Activated CD4-positive, alpha-beta T cell treated with anti-CD3 and anti-CD28 coated beads, Interleukin-2, amount 10 ng/mL, durations not matched to agents 24 days and 14 days (primary cell): Measurements from ENCODE around the gene TIMP1. TPM values are rescaled to one million over a fixed set of nuclear protein-coding genes. Genes with fewer than 3 reads are reported as not detected.
A peak's percentile ranks its signal among the peaks of the same experiment; 100 is the strongest.

ENCODE experiments used
- DNase-seq: peaks from one replicate; pipeline ENCODE4 v3.0.0; 2022
- H3K27ac Mint-ChIP-seq: one replicate; pipeline ENCODE4 v1.8.0; 2022; ENCODE audit warnings: mild to moderate bottlenecking, mixed read lengths
- H3K27me3 Mint-ChIP-seq: one replicate; pipeline ENCODE4 v1.8.0; 2022; ENCODE audit warnings: mixed read lengths
- H3K36me3 Mint-ChIP-seq: one replicate; pipeline ENCODE4 v1.8.0; 2022; ENCODE audit warnings: low read depth, mild to moderate bottlenecking, mixed read lengths
- H3K4me1 Mint-ChIP-seq: one replicate; pipeline ENCODE4 v1.8.0; 2021; ENCODE audit warnings: mixed read lengths
- H3K4me3 Mint-ChIP-seq: one replicate; pipeline ENCODE4 v1.8.0; 2022; ENCODE audit warnings: mild to moderate bottlenecking, moderate library complexity, mixed read lengths
- H3K9me3 Mint-ChIP-seq: one replicate; pipeline ENCODE4 v1.8.0; 2021; ENCODE audit warnings: mixed read lengths
- intact Hi-C: fragments of 100-400 bp; cut with micrococcal nuclease; formaldehyde crosslinking; loops from one replicate; pipeline ENCODE4 v1.15.1; 2023
- total RNA-seq: library from RNA; stranded (reverse); gene quantifications from 2 replicates; pipeline ENCODE4 v1.2.3, GENCODE V29; 2022

The TIMP1 gene
- total RNA-seq, 1 donor from 2014 or later, result 65.2 TPM

DNA sequence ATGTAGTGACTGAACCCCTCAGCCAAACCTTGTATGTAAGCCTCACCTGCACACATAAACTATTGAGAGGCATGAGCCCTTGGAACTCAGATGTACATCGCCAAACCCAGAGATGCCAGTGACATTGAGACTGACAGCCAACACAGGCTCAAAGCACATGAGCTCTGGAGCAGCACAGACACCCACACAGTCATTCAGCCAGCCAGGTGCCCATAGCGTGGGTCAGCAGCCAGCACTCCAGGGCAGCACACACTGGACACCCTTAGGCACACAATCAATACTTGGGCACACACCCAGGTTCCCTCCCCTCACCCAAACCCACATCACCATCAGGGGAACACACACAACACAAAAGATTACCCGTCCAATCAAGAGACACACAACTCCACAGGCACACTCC, 4.3 kb upstream of the TIMP1 start:
- Mint-ChIP-seq H3K9me3 (no peaks in the 10 kb centered on the region), H3K36me3 (peaks cover 4% of the 10 kb centered on the region), H3K4me3 (no peak overlapping the region), H3K4me1 (peaks cover 32% of the 10 kb centered on the region), H3K27me3 (peaks cover 2% of the 10 kb centered on the region), H3K27ac (peak overlapping the region; percentile 48)
- no peak for DNase-seq
- intact Hi-C loops, result no loop called here

DNA sequence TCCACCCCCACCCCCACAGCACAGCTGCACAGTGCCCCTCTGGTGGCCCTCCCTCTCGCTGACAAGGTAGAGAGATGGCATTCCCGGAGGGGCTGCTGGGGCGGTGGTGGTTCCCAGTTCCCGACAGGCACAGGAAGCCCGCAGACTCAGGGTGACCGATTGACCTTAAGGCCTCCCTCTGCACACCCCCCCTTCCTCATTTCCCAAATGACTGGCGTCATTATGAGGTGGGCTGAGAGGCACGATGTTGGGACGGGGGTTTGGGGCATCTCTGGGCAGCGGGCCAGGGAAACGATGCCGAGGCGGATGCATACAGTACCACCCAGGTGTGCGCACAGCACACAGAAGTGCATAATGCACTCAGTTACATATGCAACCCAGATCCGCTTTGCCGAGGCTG, 3.5 kb upstream of the TIMP1 start:
- Mint-ChIP-seq H3K27ac (no peak overlapping the region), H3K27me3 (peaks cover 2% of the 10 kb centered on the region), H3K9me3 (no peaks in the 10 kb centered on the region), H3K4me1 (peaks cover 35% of the 10 kb centered on the region), H3K4me3 (no peak overlapping the region), H3K36me3 (peaks cover 4% of the 10 kb centered on the region)
- DNase-seq, result no peak
- intact Hi-C loops, result no loop called here

DNA sequence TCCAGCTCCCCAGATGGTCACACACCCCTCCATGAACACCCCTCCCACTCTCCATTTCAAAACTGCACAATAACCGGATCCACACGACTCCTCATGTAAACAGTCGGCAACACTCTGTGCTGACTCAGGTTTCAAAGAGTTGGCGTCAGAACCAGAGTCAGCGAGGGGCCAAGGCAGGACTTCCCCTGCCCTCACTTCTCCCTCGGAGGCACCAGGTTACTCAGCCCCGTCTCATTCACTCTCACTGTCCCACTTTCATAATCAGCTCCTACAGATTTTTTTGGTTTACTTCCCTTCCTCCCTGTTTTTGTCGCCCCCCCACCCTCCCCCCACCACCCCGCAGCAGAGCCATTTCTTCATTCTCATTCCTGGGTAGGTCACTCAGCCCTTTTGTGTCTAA, 2.7 kb upstream of the TIMP1 start:
- H3K4me3 Mint-ChIP-seq, result peak overlapping the region; percentile 66
- H3K9me3 Mint-ChIP-seq, result no peaks in the 10 kb centered on the region
- H3K4me1 Mint-ChIP-seq, result peaks cover 41% of the 10 kb centered on the region
- H3K36me3 Mint-ChIP-seq, result peaks cover 6% of the 10 kb centered on the region
- DNase-seq, result peak; percentile 65
- H3K27me3 Mint-ChIP-seq, result peaks cover 2% of the 10 kb centered on the region
- intact Hi-C loops, result no loop called here
- H3K27ac Mint-ChIP-seq, result peak overlapping the region; percentile 67

DNA sequence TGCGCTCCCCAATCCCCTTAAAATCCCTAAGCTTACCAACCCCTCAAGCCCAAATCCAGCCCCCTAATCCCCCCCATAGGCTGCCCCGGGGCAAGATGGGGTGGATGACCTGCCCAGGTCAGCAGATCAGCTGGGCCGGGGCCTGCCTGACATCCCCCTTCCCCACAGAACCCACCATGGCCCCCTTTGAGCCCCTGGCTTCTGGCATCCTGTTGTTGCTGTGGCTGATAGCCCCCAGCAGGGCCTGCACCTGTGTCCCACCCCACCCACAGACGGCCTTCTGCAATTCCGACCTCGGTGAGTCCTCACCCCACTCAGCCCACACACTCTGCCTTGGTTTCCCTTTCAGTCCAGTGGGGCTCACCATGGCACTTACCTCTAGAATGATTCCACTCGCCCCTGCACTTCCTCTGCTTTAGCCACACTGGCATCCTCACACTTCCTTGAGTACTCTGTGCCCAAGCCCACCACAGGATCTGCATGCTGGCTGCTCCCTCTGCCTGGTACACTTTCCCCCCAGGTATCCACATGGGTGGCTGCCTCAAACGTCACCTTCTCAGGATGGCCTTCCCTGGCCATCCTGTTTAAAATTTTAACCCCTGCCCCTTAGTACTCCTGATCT, 1.1 kb downstream of the TIMP1 start:
- Mint-ChIP-seq H3K27me3 (no peaks in the 10 kb centered on the region), H3K4me3 (peak overlapping the region; percentile 80), H3K4me1 (peaks cover 35% of the 10 kb centered on the region), H3K9me3 (no peaks in the 10 kb centered on the region), H3K36me3 (peaks cover 12% of the 10 kb centered on the region), H3K27ac (peak overlapping the region; percentile 74)
- no peak for DNase-seq
- intact Hi-C loops, result loop anchor here (2.0 to 5.0 kb wide), 4 partner anchors 23 to 67 kb away; partner anchors contain the start of genes ARAF and ELK1

DNA sequence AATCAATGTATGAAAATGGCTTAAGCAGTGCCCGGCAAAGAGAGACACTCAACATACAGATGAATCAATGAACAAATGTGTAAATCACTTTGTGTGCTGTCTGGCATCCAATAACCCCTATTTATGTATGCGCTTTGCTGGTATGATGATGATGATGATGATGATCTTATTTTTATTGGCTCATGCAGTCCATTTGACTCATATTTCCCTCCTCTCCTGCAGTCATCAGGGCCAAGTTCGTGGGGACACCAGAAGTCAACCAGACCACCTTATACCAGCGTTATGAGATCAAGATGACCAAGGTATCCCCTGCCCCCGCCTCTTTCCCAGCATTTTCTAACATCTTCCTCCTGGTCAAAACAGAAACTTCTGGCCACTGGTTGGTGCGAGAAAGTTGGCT, 2.5 kb downstream of the TIMP1 start:
- intact Hi-C loops, result loop anchor here (5.0 kb wide), 2 partner anchors 38 to 53 kb away; no protein-coding TSS in a partner anchor
- Mint-ChIP-seq H3K4me1 (peaks cover 29% of the 10 kb centered on the region), H3K36me3 (peaks cover 12% of the 10 kb centered on the region), H3K27ac (no peak overlapping the region), H3K9me3 (no peaks in the 10 kb centered on the region), H3K4me3 (no peak overlapping the region), H3K27me3 (no peaks in the 10 kb centered on the region)
- no peak for DNase-seq

GRCh38 chrX:47585273-47585672, 3.0 kb downstream of the TIMP1 start:
- no peaks in the 10 kb centered on the region for H3K27me3 Mint-ChIP-seq
- no peak for DNase-seq
- H3K4me3 Mint-ChIP-seq, result no peak overlapping the region
- no peaks in the 10 kb centered on the region for H3K9me3 Mint-ChIP-seq
- H3K36me3 Mint-ChIP-seq, result peaks cover 12% of the 10 kb centered on the region
- intact Hi-C loops, result no loop called here
- peaks cover 27% of the 10 kb centered on the region for H3K4me1 Mint-ChIP-seq
- no peak overlapping the region for H3K27ac Mint-ChIP-seq

DNA sequence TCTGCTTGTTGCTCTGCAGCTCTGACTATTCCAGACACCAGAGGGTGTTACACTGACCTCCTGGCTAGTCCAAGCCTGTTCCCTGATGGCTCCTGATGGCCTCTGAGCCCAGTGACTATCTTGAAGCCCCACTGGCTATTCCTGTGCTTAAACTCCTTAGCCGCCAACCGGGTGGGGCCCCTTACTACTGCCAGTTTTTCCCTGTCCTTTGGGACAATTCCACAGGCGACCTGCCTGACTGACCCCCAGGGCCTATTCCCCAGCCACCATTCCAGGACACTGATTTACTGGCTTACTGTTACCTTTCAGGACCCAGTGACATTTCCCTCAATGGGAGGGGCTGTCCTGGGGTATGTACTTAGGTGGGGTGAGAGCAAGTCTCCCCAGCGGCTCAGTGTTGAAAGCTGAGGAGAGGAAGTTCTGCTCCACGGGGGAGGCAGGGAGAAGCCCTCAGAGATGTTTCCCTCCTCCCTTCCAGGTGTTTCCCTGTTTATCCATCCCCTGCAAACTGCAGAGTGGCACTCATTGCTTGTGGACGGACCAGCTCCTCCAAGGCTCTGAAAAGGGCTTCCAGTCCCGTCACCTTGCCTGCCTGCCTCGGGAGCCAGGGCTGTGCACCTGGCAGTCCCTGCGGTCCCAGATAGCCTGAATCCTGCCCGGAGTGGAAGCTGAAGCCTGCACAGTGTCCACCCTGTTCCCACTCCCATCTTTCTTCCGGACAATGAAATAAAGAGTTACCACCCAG, 4.0 kb downstream of the TIMP1 start:
- peaks cover 12% of the 10 kb centered on the region for H3K36me3 Mint-ChIP-seq
- no peak overlapping the region for H3K4me3 Mint-ChIP-seq

DNA sequence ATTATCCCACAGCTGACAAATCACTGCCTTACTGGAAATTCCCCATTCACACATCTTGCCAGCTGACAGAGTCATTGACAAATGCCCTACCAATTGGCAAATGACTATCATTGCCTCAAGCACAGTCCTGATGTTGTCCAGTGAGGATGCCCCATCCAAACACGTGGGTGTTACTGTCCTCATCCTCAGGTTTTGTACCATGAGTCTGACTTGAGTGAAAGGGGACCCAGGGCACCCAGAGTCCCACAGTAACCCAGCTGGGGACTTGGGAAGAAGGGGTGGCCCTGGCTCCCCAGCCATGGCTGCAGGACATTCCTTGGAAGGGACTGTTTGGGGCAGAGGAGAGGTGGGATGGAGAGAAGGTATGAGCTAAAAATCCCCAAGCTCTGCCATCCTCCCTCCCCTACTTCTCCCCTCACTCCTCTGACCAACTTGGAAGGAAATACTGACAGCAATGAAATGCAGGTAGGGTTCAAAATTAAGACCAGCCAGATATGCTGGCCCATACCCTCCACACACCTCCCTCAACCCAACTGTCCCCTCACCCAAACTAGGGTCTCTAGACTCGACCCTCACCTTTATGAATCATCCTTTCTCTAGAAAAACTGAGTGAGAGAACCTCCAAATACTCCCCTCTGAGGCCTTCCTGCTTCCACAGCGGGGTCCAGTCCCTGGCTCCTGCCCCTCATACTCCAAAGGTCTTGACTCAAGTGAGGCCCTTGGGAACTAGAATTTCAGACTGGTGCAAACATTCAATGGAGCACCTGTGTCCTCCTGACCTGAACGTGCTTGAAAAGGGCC, 5.1 kb downstream of the TIMP1 start:
- no peak for DNase-seq
- H3K4me3 Mint-ChIP-seq, result no peak overlapping the region
- H3K27me3 Mint-ChIP-seq, result no peaks in the 10 kb centered on the region
- no peaks in the 10 kb centered on the region for H3K9me3 Mint-ChIP-seq
- no peak overlapping the region for H3K27ac Mint-ChIP-seq
- H3K36me3 Mint-ChIP-seq, result peaks cover 12% of the 10 kb centered on the region
- H3K4me1 Mint-ChIP-seq, result peaks cover 16% of the 10 kb centered on the region
- intact Hi-C loops, result no loop called here

More for the DNA sequence above, 4.0 kb downstream of the TIMP1 start:
- intact Hi-C loops, result no loop called here
- Mint-ChIP-seq H3K27ac (no peak overlapping the region), H3K27me3 (no peaks in the 10 kb centered on the region), H3K9me3 (no peaks in the 10 kb centered on the region), H3K4me1 (peaks cover 25% of the 10 kb centered on the region)
- no peak for DNase-seq

DNA sequence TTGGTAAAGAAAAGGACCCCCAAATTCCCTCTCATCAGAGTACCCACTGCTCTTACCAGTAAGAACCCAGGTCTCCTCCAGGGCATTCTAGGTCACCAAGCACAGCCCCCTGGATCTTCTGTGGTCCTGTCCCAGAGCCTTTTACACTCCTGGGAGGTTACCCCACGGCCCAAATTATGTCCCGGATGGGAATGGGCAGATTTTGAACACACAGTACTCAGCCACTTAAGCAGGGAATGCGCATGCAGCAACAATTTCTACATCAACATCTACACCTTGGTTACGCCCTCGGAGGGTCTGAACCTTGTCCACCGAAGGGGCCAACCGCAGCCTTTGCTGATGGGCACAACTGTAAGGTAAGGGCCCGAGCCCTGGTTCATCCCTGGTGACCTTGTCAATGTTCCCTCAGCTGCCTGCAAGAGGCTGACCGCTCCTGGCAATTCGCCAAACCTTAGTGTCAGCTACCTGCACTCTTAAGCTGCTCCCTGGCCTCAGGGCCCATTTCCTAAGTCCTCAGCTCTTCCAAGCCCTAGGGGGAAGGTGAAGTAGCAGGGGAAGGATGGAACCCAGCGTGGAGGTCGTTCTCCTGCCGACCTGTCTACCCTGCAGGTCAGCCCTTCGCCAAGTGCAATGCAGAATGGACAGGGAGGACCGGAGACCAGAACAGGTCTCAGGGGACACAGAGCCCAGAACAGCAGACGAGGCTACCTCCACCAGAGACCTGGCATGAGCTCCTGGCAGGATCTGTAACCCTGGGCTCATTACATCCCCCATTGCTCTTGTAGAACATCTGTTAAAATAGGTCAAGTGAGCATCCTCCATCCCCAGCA, 5.9 kb downstream of the TIMP1 start:
- no peak overlapping the region for H3K4me3 Mint-ChIP-seq
- intact Hi-C loops, result no loop called here
- H3K27ac Mint-ChIP-seq, result no peak overlapping the region
- H3K36me3 Mint-ChIP-seq, result peaks cover 12% of the 10 kb centered on the region
- H3K9me3 Mint-ChIP-seq, result no peaks in the 10 kb centered on the region
- peaks cover 13% of the 10 kb centered on the region for H3K4me1 Mint-ChIP-seq
- no peak for DNase-seq
- no peaks in the 10 kb centered on the region for H3K27me3 Mint-ChIP-seq

GRCh38 chrX:47590984-47591383, 8.7 kb downstream of the TIMP1 start:
- H3K4me3 Mint-ChIP-seq, result no peak overlapping the region
- peaks cover 6% of the 10 kb centered on the region for H3K4me1 Mint-ChIP-seq
- intact Hi-C loops, result no loop called here

DNA sequence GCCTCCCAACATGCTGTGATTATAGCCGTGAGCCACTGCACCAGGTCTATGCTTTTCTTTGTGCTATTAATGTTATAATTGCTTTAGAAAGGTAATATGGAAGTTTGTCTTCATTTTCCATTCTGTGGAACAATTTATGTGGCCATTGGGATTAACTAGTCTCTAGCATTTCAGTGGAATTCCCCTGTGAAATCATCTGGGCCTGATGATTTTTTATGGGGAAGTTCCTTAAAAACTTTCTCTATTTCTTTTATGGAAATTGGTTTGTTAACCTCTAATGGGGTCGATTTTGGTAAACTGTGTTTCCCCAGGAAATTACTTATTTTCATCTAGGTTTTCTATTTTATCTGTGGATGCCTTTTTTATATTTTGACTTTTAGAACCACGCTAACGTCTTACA, 11.3 kb downstream of the TIMP1 start:
- H3K4me1 Mint-ChIP-seq, result peaks cover 6% of the 10 kb centered on the region

More at GRCh38 chrX:47590984-47591383, 8.7 kb downstream of the TIMP1 start:
- Mint-ChIP-seq H3K36me3 (peaks cover under 1% of the 10 kb centered on the region), H3K9me3 (no peaks in the 10 kb centered on the region), H3K27me3 (no peaks in the 10 kb centered on the region), H3K27ac (no peak overlapping the region)
- no peak for DNase-seq

GRCh38 chrX:47595716-47596251, 13.5 kb downstream of the TIMP1 start:
- H3K4me3 Mint-ChIP-seq, result peak overlapping the region; percentile 30
- intact Hi-C loops, result no loop called here
- peak overlapping the region; percentile 34 for H3K27ac Mint-ChIP-seq

More for the DNA sequence above, 11.3 kb downstream of the TIMP1 start:
- no peaks in the 10 kb centered on the region for H3K27me3 Mint-ChIP-seq
- H3K4me3 Mint-ChIP-seq, result no peak overlapping the region
- DNase-seq, result no peak
- no peak overlapping the region for H3K27ac Mint-ChIP-seq
- H3K36me3 Mint-ChIP-seq, result peaks cover 6% of the 10 kb centered on the region
- peaks cover 9% of the 10 kb centered on the region for H3K9me3 Mint-ChIP-seq
- intact Hi-C loops, result no loop called here

GRCh38 chrX:47596256-47596655, 14.0 kb downstream of the TIMP1 start:
- Mint-ChIP-seq H3K36me3 (peaks cover 6% of the 10 kb centered on the region), H3K27ac (peak overlapping the region; percentile 34)
- intact Hi-C loops, result no loop called here

More at GRCh38 chrX:47595716-47596251, 13.5 kb downstream of the TIMP1 start:
- peaks cover 6% of the 10 kb centered on the region for H3K4me1 Mint-ChIP-seq
- H3K9me3 Mint-ChIP-seq, result peaks cover 9% of the 10 kb centered on the region
- DNase-seq, result no peak
- H3K27me3 Mint-ChIP-seq, result peaks cover 7% of the 10 kb centered on the region
- H3K36me3 Mint-ChIP-seq, result peaks cover 6% of the 10 kb centered on the region

More at GRCh38 chrX:47596256-47596655, 14.0 kb downstream of the TIMP1 start:
- H3K27me3 Mint-ChIP-seq, result peaks cover 7% of the 10 kb centered on the region
- peaks cover 9% of the 10 kb centered on the region for H3K9me3 Mint-ChIP-seq
- H3K4me1 Mint-ChIP-seq, result peaks cover 6% of the 10 kb centered on the region
- no peak for DNase-seq
- H3K4me3 Mint-ChIP-seq, result no peak overlapping the region
